Measurements from ENCODE around the gene RENBP.
A peak's percentile ranks its signal among the peaks of the same experiment; 100 is the strongest.
"Not testable (repeated sequence)": the region's sequence is repeated elsewhere in the genome, so short reads cannot be mapped to it uniquely, and the experiment has no call there.

The RENBP gene

DNA sequence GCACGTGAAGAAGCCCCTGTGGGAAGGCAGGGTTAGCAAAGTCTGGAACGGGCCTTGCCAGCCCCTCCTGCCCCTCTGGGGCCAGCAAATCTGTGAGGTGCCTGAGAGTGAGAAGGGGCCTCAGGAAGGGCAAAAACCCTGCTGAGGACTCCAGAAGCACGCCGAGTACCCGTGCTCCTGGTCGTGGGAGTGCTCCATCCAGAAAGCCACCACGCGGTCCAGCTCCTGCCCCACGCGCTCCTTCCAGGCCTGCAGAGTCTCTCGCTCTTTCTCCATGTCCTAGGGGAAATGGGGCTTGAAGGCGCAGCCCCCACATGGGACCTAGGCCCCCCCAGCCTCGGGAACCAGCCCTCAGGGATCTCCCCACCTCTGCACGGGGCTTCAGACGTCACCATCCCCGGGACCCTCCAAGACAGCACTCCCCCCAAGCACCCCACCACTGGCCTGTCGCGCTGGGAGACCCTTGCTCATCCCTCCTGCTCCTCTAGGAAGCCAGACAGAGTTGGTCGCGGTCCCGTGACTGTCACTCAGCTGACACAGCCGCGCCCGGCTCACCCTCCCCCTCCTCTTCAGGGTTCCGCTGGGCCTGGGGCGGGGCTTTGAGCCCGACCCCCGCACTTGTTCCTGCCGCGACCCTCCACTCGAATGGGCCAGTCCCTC is at the start of gene RENBP:
Gene RENBP (minus strand): TSS at position 504 of the 660 bp plus-strand sequence. CDS start 33 bp downstream, at position 471.
- DNase-seq (ENCODE audit: low spot score), result no peak

DNA sequence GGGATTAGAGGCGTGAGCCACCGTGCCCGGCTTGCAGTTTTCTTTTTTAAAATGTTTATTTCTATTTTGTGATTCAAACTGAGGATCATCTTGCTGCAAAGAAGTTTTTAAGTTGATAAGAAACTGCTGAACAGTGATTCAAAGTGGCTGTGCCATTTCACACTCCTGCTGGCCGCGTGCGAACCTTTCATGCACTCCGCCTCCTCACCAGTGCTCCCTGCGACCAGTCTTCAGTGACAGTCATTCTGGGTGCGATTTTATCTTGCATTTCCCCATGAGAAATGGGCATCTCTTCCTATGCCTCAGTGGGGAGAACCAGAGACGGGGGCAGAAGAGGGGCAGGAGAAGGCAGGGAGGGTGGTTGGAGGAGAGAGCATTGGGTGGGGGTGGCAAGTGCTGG is 49.5 kb upstream of the RENBP start:
- DNase-seq (ENCODE audit: low spot score), result no peak

DNA sequence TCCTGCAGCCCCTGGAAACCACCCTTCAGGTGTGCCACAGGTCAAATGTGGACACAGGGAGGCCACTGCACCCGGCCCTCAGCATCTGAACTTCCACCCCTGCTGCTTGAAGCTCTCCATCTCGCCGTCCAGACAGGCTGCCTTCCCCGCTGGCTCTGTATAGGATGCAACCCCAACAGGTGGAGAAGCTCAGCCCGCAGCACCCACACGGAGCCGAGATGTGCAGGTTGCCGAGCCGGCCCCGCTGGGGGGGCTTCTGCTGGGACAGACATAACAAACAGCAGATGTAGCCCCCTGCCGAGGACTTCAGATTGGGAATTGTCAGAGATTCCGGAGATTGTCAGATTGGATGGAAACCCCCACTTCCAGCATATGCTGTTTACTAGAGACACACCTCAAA is 48.6 kb upstream of the RENBP start:
- no peak for DNase-seq (ENCODE audit: low spot score)

DNA sequence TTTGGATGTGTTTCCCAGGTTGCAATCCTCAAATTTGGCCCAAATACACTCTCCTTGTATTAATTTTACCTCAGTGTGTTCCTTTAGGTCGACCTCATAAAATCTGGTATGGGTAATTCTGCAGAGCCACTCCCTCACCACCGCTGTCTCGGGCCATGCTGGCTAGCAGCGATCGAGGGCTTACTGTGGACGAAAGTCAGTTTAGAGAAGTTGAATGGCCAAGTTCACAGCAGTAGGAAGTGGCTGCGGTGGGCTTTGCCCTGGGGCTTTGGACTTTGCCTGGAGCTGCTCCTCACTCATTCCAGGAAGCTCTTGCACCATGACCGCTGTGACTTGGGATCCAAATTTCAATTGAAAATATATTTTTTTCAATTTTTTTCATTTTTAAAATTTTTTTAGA is 47.7 kb upstream of the RENBP start:
- DNase-seq (ENCODE audit: low spot score), result no peak

DNA sequence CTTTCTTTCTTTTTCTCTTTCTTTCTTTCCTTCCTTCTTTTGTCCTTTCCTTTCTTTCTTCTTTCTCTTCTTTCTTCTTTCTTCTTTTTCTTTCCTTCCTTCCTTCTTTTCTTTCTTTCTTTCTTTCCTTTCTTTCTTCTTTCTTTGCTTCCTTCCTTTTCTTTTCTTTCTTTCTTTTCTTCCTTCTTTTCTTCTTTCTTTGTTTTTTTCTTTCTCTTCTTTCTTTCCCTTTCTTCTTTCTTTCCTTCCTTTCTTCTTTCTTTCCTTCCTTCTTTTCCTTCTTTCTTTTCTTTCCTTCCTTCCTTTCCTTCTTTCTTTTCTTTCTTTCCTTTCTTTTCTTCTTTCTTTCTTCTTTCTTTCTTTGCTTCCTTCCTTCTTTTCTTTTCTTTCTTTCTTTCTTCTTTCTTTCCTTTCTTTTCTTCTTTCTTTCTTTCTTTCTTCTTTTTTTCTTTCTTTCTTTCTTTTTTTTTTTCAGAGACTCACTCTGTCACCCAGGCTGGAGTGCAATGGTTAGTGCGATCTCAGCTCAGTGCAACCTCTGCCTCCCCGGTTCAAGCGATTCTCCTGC is 46.7 kb upstream of the RENBP start:
- no peak for DNase-seq (ENCODE audit: low spot score)

DNA sequence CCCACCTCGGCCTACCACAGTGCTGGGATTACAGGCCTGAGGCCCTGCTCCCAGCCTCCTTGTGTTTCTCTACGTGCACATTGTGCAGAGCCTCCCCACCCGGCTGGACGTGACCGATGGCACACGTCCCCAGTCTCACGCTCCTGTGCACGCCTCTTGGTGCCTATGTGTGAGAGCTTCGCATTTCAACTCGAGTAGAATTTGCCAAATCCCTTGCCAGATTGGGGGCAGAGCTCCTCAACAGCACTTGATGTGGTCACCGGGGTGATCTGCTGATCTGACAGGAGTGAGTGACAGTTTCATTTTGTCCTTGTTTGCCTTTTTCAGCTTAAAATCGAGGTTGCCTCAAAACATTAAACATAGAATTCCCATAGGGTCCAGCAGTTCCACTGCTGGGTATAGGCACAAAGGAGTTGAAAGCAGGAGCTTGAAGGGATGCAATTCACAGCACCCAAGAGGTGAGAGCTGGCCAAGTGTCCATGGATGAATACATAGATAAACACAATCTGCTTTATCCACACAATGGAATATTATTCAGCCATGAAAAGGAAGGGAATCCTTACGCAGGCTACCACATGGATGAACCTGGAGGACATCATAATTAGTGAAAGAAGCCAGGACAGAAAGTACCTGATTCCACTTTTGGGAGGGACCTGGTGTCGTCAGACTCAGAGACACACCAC is 45.7 kb upstream of the RENBP start:
- DNase-seq (ENCODE audit: low spot score), result no peak

DNA sequence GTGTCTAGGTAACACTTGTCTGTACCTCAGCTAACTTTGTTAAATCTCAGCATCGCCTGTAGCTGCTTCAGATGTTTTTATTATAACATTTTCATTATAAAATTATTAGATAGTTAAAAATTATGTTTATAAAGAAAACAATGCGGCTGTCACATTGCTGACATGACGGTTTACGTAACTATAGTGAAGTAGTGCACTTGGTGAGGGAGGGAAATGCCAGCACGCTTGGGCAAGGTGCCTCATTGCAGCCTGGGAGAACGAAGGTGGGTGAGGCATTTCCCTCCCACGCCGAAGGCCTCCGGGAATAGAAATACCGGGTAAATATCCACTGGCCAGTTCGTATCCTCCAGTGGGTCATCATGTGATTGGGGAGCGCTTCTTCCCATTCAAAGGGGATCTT is 44.0 kb upstream of the RENBP start:
- DNase-seq (ENCODE audit: low spot score), result no peak

DNA sequence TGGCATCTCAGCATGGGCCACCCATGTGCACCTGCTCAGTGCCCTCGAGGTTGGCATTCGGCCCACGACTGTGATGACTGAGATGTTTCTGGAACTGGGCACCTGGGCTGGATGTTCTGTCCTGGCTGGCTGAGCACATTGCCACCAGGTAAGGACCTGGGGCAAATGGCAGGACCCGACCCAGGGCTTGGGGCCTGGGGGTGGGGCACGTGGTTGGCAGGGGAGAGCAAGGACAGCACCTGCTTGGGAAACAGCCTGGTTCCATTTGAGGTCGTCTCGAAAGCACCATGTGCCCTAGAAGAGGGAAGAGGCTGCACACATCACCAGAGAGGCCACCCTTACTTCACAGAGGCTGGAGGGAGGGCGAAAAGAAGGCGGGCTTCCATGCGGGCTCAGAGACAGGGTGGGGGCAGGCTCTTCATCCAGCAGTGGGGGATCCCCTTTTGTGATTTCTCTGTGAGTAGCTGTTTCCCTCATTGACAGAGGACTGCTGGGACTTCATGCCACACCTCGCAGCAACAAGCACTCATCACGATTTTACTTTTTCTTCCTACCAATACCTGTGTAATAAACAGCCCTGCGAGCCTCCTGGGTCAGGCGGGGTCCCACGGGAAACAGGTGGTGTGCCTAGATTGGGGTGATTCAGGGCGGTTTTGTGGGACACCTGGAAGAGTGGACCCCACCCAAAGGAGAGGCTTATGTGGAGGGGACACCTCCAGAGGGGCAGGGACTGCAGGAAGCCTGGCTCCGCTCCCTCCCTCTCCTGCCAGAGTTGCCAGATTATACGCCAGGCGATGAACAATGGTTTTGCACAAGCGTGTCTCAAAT is 40.1 kb upstream of the RENBP start:
- no peak for DNase-seq (ENCODE audit: low spot score)

DNA sequence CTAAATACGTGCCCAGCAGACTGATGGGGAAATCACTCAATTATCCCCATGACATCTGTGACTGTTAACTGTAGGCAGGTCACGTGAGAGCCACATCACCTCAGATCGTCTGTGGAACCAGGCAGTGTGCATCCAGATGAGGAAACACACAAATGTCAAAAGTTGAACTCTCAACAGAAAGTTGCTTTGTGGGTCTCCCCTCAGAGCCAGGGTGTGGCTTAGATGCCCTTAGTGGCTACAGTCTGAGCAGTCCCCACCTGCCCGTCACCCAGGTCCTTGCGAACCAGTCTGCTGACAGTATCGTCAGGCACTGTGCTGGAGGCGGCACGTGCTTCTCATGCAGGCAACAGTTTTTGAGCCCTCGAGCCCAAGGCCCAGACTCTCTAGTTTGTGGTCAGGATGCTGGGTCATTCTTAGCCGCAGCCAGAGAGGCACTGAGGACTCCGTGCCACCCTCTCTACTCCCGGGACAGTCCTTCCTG is 38.9 kb upstream of the RENBP start:
- no peak for DNase-seq (ENCODE audit: low spot score)

DNA sequence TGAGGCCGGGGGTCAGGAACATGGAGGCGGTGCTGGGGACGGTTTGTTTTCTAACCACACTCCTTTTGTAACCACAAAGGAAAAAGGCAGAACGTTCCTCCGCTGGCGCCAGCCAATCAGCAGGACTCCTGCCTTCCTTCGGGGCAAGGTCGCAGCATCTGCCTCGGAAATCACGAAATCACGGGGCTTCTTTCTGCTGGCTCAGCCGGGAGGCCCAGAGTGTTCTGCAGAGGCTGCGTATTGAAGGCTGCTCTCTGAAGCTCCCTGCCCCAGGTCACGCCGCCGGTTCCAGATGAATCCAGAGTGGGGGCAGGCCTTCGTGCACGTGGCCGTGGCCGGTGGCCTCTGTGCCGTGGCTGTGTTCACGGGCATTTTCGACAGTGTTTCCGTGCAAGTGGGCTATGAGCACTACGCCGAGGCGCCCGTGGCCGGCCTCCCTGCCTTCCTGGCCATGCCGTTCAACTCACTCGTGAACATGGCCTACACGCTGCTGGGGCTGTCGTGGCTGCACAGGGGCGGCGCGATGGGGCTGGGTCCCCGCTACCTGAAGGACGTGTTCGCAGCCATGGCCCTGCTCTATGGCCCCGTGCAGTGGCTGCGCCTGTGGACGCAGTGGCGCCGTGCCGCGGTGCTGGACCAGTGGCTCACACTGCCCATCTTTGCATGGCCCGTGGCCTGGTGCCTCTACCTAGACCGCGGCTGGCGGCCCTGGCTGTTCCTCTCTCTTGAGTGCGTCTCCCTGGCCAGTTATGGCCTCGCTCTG is 37.5 kb upstream of the RENBP start:
- DNase-seq (ENCODE audit: low spot score), result no peak

DNA sequence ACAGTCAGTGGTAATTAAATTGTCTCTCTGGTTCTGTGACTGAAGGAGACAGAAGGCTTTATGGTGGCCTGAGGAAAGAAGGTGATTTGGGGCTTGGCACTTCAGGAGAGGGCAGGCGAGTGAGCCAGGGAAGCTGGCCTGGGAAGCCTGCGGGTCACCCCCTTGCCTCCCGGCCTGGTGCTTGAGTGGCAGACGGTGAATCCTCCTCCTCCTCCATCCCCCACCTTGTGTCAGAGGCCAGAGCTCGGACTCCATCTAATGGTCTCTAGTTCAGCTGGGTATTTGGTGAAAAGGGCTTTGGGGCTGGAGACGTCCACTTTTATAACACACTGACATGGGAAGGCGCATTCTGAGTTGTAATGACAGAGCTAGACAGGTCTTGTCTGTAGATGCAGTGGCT is 36.8 kb upstream of the RENBP start:
- no peak for DNase-seq (ENCODE audit: low spot score)

DNA sequence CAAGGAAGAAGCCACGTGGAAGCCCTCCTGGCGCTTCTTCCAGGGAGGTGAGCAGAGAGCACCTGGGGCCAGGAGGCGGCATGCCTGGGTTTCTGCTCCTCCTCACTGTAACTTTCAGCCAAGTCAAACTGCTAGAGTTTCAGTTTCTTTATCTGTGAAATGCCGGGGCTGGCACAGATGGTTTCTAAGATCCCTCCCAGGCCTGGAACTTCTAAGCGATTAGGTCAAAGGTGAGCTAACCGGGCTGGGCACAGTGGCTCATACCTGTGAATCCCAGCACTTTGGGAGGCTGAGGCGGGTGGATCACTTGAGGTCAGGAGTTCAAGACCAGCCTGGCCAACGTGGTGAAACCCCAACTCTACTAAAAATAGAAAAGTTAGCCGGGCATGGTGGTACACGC is 36.0 kb upstream of the RENBP start:
- DNase-seq (ENCODE audit: low spot score), result not testable (repeated sequence)

DNA sequence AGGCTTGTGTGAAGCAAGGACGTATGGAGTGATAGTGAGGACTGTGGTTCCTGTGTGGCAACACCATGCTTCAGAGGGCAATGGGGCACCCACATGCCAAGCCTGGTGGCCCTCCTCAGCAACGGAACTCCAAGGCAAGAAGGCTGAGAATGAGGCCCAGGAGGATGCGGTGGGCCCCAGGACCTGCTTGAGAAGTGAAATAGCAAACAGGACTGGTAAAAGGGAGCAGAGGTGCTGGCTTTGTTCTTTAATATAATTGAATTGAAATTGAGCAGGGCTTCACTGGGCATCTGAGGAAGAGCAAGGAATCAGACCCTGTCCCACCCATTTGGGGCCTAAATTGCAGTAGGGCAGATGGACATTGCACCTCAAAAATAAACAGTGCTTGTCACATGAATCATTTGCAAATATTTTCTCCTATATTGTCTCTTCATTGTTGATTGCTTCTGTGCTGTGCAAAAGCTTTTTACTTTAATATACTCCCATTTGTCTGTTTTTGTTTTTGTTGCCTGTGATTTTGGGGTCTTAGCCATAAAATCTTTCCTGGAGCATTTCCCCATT is 30.4 kb upstream of the RENBP start:
- no peak for DNase-seq (ENCODE audit: low spot score)

DNA sequence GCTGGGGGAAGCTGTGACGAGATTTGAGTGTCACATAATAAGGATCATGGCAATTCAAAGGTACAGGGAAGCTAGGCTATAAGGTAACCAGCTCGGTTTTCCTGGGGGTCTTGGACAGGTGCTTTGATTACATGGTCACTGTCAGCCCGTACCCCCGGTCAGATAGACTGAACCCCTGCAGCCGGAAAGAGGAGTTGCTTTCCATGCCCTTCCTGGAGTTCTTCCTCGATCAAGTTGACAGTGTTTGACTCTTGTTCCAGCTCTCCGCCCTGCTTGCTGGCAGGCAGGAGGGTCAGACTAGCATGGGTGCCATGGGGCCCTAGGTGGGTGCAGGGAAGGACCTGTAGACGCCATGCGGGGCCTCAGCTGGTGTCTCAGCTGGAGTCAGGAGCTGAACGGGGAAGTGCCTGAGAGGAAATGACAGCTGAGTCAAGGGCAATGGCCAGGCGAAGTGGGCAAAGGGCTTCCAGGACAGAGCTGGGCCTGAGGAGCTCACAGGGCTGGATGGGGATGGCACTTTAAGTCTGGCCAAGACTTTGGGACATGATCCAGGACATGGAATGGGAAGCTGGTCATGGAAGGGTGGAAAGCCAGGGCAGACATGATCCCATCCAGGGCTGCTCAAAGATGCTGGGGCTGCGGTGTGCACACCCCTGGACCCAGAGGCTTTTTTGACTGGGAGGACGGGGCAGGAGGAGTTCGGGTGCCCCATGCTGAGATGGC is 29.7 kb upstream of the RENBP start:
- no peak for DNase-seq (ENCODE audit: low spot score)

DNA sequence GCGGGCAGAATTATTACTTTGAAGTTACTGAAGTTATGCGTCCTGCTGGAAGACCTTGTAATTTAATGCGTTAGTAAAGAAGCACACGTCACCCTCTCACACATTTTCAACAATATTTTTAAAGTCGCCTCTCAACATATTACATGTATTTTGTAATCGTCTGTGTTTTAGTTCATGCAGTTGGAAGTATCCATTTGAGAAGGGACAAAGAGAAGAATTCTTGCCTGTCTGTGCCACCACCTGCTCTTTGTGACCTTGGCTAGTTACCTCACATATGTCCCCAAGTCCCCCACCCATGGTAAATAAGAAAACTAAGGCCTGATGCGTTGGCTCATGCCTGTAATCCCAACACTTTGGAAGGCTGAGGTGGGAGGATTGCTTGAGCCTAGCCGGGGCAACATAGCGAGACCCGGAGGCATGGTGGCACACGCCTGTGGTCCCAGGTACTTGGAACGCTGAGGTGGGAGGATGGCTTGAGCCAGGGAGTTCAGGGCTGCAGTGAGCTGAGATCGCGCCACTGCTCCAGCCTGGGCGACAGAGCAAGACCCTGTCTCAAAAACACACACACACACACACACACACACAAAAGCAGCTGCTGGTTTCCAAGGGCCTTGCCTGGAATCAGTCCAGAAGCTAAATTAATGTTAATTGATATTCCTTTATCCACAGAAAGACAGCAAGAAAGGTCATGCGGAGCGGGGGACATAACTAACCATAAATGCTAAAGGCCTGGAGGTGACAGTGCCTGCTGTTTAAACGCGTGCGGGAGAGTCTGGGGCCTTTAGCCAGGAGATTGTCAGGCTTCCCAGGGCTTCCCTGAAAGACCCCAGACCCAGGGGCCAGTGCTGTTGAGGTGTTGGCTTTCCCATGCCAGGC is 28.9 kb upstream of the RENBP start:
- no peak for DNase-seq (ENCODE audit: low spot score)

DNA sequence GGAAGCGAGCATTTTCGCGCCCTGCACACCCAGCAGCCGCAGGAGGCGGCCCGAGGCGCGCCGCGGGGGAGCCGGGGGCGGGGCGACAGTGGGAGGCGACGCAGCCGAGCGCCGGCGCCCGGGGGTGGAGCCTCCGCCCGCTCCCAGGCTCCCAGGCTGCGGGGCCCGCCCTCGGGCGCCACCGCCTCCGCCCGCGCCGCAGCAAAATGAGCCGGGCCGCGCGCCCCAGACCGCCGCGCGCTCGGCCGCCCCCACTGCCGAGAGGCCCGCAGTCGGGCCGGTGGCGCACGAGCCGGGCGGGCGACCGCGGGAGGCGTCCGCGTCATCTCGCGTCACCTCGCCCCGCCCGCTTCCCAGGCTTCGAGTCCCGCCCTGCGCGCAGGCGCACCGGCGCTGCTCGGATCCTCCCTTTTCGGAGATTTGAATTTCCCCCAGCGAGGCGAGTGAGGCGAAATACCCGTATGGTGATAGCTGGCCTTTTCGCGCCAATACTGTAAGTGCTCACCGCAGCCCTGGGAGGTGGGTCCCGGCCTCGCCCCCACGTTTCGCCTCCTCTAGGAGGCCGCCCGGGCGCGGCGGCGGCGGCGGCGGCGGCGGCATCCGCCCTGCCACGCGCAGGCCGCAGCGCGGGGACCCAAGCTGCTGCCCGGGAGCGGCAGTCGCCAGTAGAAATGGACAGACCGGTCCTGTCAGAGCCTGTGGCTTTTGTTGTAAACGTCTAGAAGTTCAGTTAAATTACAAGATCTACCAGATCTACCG is 28.1 kb upstream of the RENBP start, which contains the start of gene TMEM187:
Gene TMEM187 (plus strand): TSS at position 387 of the 759 bp plus-strand sequence. CDS start 9,309 bp downstream, outside the sequence.
- DNase-seq (ENCODE audit: low spot score), result peak; percentile 82

DNA sequence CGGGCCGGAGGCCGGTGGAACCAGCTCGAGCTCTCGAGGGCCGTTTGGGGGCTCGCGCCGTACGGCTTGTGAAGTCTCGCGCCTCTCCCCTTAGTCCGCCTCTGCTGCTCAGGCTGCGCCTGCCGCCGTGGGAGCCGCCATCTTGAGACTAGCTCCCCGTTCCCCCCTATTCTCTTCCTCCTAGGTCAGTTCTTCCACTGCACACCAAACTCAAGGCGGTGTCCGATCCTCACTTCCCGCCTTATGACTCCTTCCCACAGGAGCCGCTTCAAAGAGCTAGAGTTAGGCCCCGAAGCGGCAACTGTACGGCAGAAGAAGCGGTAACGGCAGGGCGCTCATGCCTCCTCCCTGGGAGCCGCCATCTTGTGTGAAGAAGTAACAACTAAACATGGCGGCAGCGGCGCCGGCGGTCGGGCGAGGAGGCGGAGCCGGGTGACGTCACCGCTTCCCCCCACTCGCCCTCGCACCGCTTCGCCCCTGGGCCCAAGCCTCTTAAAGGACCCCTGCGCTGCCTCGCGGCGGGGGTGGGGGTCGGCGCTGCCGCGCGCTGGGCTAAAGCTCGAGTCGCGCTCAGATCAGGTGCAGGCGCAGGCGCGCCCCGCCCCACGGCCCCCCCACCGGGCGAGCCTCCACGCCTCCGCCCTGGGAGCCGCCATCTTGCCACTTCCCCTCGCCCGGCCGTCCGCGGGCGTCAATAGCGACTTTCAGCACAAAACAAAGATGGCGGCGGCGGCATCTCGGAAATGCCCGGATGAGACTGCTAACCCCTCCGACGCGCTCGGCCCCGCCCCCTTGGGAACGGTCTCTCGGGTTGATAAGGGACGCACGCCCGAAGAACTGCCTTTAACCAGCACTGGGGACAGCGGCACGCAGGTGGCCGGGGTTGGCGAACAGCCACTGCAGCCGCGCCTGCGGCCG is 27.3 kb upstream of the RENBP start, which contains the start of gene HCFC1:
Gene HCFC1 (minus strand): TSS at position 369 of the 918 bp plus-strand sequence. CDS start 978 bp downstream, outside the sequence.
- DNase-seq (ENCODE audit: low spot score), result peak; percentile 86

DNA sequence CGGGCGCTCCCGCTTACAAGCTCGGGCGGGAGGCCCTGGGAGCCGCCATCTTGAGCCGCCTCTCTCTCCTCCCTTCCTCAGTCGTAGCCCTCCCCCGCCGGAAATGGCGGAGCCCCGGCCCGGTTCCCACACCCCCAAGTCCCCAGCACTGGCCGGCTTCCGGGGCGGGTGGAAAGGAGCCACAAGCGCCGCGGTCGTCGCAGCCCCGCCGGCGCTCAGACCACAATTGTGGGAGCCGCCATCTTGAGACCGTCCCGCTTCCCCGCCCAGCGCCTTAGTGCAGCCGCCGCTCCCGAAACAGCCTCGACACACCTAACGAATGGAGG is 26.6 kb upstream of the RENBP start:
- peak; percentile 70 for DNase-seq (ENCODE audit: low spot score)
